HCT116 (cell line): Measurements from ENCODE around the gene SNORC. TPM values are rescaled to one million over a fixed set of nuclear protein-coding genes. Genes with fewer than 3 reads are reported as not detected.

Experiments used
- ATAC-seq: fragments of 200-7000 bp; cut with Tn5 transposase; 2 replicates; pipeline ENCODE4 v1.9.1; 2020; ENCODE audit warnings: mild to moderate bottlenecking, moderate library complexity
- BruUV-seq: library from RNA; stranded (reverse); fragments of 400-500 nt; replicated peaks from 2 replicates; lab custom pipeline; 2021; lab: Mats Ljungman, UMichigan
- CTCF ChIA-PET: fragments of 300-600 bp; sonication (Branson Sonifier 250); formaldehyde crosslinking; loops from one replicate; lab custom pipeline; 2021; ENCODE audit warnings: antibody characterized with exemption; lab: Charles Lee
- POLR2A ChIA-PET: fragments of 300-600, 350-600 bp; sonication (Branson Sonifier 250); formaldehyde crosslinking; loops from one replicate; lab custom pipeline; 2021; ENCODE audit warnings: antibody characterized with exemption; lab: Charles Lee
- RAD21 ChIA-PET, 2 experiments: fragments of 300-600 bp; sonication (Branson Sonifier 250); formaldehyde crosslinking; loops; one replicate each; lab custom pipeline; 2023; ENCODE audit warnings: low total read pairs in 2 of 2; ENCODE audit not compliant: uncharacterized antibody in 2 of 2, unreplicated experiment in 2 of 2, low non-redundant PET in 1 of 2; lab: Charles Lee
- DNase-seq: peaks from one replicate; pipeline ENCODE4 v3.0.0-alpha.2; 2010; ENCODE audit warnings: low read depth, low spot score
- H2AFZ ChIP-seq: fragments of 200-600 bp; shearing (Covaris generic), sonication (generic); 2 replicates; pipeline ENCODE4 v1.6.1; 2017; ENCODE audit warnings: low read depth, mixed run types, mixed read lengths, antibody characterized with exemption, low read length; ENCODE audit not compliant: poor library complexity, severe bottlenecking
- H3K27ac ChIP-seq: 2 replicates; pipeline ENCODE4 v1.5.1; 2012; ENCODE audit warnings: low read depth, low read length
- H3K27me3 ChIP-seq: fragments of 200-600 bp; sonication (generic); 2 replicates; pipeline ENCODE4 v1.6.1; 2016; ENCODE audit warnings: mixed run types, low read length, mixed read lengths; ENCODE audit not compliant: insufficient read depth
- H3K36me3 ChIP-seq, 2 experiments: fragments of 200-500 bp in 1 of 2; fragments of 200-600 bp in 1 of 2; sonication (Bioruptor generic) in 1 of 2; sonication (generic) in 1 of 2; 2 replicates each; pipeline versions ENCODE4 v1.5.1 to v1.6.1; 2014 to 2016; ENCODE audit warnings: low read length in 2 of 2, inconsistent platforms in 1 of 2, mixed read lengths in 1 of 2, mixed run types in 1 of 2; ENCODE audit not compliant: insufficient read depth in 2 of 2, control insufficient read depth in 1 of 2
- H3K4me1 ChIP-seq, 2 experiments: fragments of 200-600 bp in 1 of 2; sonication (generic) in 1 of 2; 2 replicates each; pipeline versions ENCODE4 v1.5.1 to v1.6.1; 2012 to 2017; ENCODE audit warnings: low read length in 2 of 2, inconsistent platforms in 1 of 2, mild to moderate bottlenecking in 1 of 2, mixed read lengths in 1 of 2, mixed run types in 1 of 2, moderate library complexity in 1 of 2; ENCODE audit not compliant: insufficient read depth in 2 of 2, control insufficient read depth in 1 of 2
- H3K4me2 ChIP-seq: fragments of 200-600 bp; sonication (generic); 2 replicates; pipeline ENCODE4 v1.6.1; 2017; ENCODE audit warnings: mixed run types, low read length, mixed read lengths
- H3K4me3 ChIP-seq, 2 experiments: fragments of 200-600 bp in 1 of 2; sonication (generic) in 1 of 2; replicated peaks in 1 of 2; 2 replicates each; pipeline ENCODE4 v1.5.1; 2011 to 2016; ENCODE audit warnings: low read length in 2 of 2, control low read depth in 1 of 2, low read depth in 1 of 2, mild to moderate bottlenecking in 1 of 2, mixed read lengths in 1 of 2, mixed run types in 1 of 2
- H3K79me2 ChIP-seq: fragments of 200-600 bp; sonication (generic); 2 replicates; pipeline ENCODE4 v1.6.1; 2017; ENCODE audit warnings: mild to moderate bottlenecking, mixed run types, low read length, moderate library complexity, mixed read lengths; ENCODE audit not compliant: insufficient read depth
- H3K9ac ChIP-seq: fragments of 200-600 bp; sonication (generic); 2 replicates; pipeline ENCODE4 v1.6.1; 2016; ENCODE audit warnings: low read length, mixed read lengths
- H3K9me2 ChIP-seq: fragments of 200-600 bp; sonication (generic), shearing (Covaris generic); 2 replicates; pipeline ENCODE4 v1.6.1; 2017; ENCODE audit warnings: mixed run types, mild to moderate bottlenecking, moderate library complexity; ENCODE audit not compliant: insufficient read depth
- H3K9me3 ChIP-seq, 2 experiments: fragments of 200-500 bp in 1 of 2; fragments of 200-600 bp in 1 of 2; sonication (Bioruptor generic) in 1 of 2; sonication (generic) in 1 of 2; 2 replicates each; pipeline ENCODE4 v1.6.1; 2014 to 2017; ENCODE audit warnings: low read length in 2 of 2, mixed read lengths in 2 of 2, inconsistent platforms in 1 of 2, low read depth in 1 of 2, mild to moderate bottlenecking in 1 of 2, mixed run types in 1 of 2, moderate library complexity in 1 of 2; ENCODE audit not compliant: control insufficient read depth in 1 of 2, insufficient read depth in 1 of 2
- H4K20me1 ChIP-seq: fragments of 200-600 bp; sonication (generic), shearing (Covaris generic); 2 replicates; pipeline ENCODE4 v1.6.1; 2017; ENCODE audit warnings: mixed run types, mild to moderate bottlenecking, moderate library complexity; ENCODE audit not compliant: insufficient read depth
- ATF3 ChIP-seq: IDR thresholded peaks from 2 replicates; pipeline ENCODE4 v1.6.1; 2012
- CBX3 ChIP-seq: IDR thresholded peaks from 2 replicates; pipeline ENCODE4 v1.6.1; 2012; ENCODE audit warnings: low read depth
- EZH2 ChIP-seq: fragments of 200-600 bp; sonication (generic); IDR thresholded peaks from 2 replicates; pipeline ENCODE4 v1.6.1; 2017; ENCODE audit warnings: antibody characterized with exemption, mixed run types
- MAX ChIP-seq: IDR thresholded peaks from 2 replicates; pipeline ENCODE4 v1.6.1; 2012
- POLR2A ChIP-seq: IDR thresholded peaks from 2 replicates; pipeline ENCODE4 v1.7.0; 2011; ENCODE audit warnings: borderline replicate concordance; ENCODE audit not compliant: insufficient read depth, insufficient read length; ENCODE audit errors: extremely low read depth
- POLR2AphosphoS5 ChIP-seq: IDR thresholded peaks from 2 replicates; pipeline ENCODE4 v1.6.1; 2011; ENCODE audit warnings: mild to moderate bottlenecking, low read depth, low read length, moderate library complexity
- REST ChIP-seq: IDR thresholded peaks from 2 replicates; pipeline ENCODE4 v1.6.1; 2012; ENCODE audit warnings: low read depth
- SIN3A ChIP-seq: IDR thresholded peaks from 2 replicates; pipeline ENCODE4 v1.6.1; 2012; ENCODE audit warnings: low read depth
- SRF ChIP-seq: IDR thresholded peaks from 2 replicates; pipeline ENCODE4 v1.6.1; 2012; ENCODE audit warnings: low read depth
- TCF7L2 ChIP-seq: IDR thresholded peaks from 2 replicates; pipeline ENCODE4 v1.7.0; 2011; ENCODE audit warnings: borderline replicate concordance, inconsistent platforms; ENCODE audit not compliant: insufficient read depth, insufficient read length; ENCODE audit errors: extremely low read depth
- ZFX ChIP-seq: fragments of 450-650 bp; IDR thresholded peaks from 2 replicates; pipeline ENCODE4 v1.6.1; 2017
- ZNF274 ChIP-seq: fragments of 200-500 bp; sonication (Bioruptor generic); IDR thresholded peaks from 2 replicates; pipeline ENCODE4 v1.6.1; 2014; ENCODE audit warnings: mild to moderate bottlenecking, low read depth, low read length, inconsistent platforms
- intact Hi-C: fragments of 100-400 bp; cut with micrococcal nuclease; formaldehyde crosslinking; loops from 2 replicates; pipeline ENCODE4 v1.10.0; 2022
- total RNA-seq: library from RNA; stranded (reverse); gene quantifications from one replicate; pipeline ENCODE4 v1.2.1, GENCODE V29; 2021; ENCODE audit not compliant: unreplicated experiment

The SNORC gene
- total RNA-seq, 1 experiment from 2014 or later = 14.0 TPM

GRCh38 chr2:232877940-232878511 lies 8.0 kb downstream of the SNORC start:
- no peak for DNase-seq
- Histone ChIP-seq H3K27ac (no peak overlapping the region), H3K9me2 (no peaks in the 10 kb centered on the region), H3K4me1 (no peaks in the 10 kb centered on the region), H4K20me1 (no peaks in the 10 kb centered on the region), H3K27me3 (no peaks in the 10 kb centered on the region), H3K36me3 (0 out of 4 replicates have a peak, but pooled peaks cover 0 to 3% of the 10 kb centered on the region in 2 experiments), H3K9ac (no peak overlapping the region), H3K4me2 (no peak overlapping the region), H3K9me3 (no peaks in the 10 kb centered on the region), H2AFZ (no peak overlapping the region), H3K4me3 (no peak overlapping the region), H3K79me2 (no peaks in the 10 kb centered on the region)
- TF ChIP-seq MAX = no peak
- TF ChIP-seq ATF3 = no peak
- RAD21 ChIA-PET = no interaction called here
- BruUV-seq = no TSS peak
- CTCF ChIA-PET = no interaction called here
- intact Hi-C loops = no loop called here
- ATAC-seq = no peak
- POLR2A ChIA-PET = no interaction called here

- ATAC-seq (no peak), DNase-seq (no peak)
- intact Hi-C loops = no loop called here
- H3K27me3 ChIP-seq = no peaks in the 10 kb centered on the region
- H3K36me3 ChIP-seq = 0 out of 4 replicates have a peak, but pooled peaks cover 0 to 3% of the 10 kb centered on the region in 2 experiments
- H3K27ac ChIP-seq = no peak overlapping the region
- no peak overlapping the region for H3K4me3 ChIP-seq
- no peaks in the 10 kb centered on the region for H3K9me3 ChIP-seq
- H3K79me2 ChIP-seq = no peaks in the 10 kb centered on the region
- H3K4me2 ChIP-seq = no peak overlapping the region
- ChIA-PET CTCF (no interaction called here), POLR2A (no interaction called here), RAD21 (no interaction called here)
- H3K4me1 ChIP-seq = no peaks in the 10 kb centered on the region
- H3K9ac ChIP-seq = no peak overlapping the region
- no peaks in the 10 kb centered on the region for H4K20me1 ChIP-seq
- H3K9me2 ChIP-seq = no peaks in the 10 kb centered on the region
- BruUV-seq = no TSS peak
- no peak overlapping the region for H2AFZ ChIP-seq
- TF ChIP-seq POLR2AphosphoS5 = no peak
- no peak for TF ChIP-seq SRF
- TF ChIP-seq POLR2A = no peak
- no peak for TF ChIP-seq SIN3A
- no peak for TF ChIP-seq CBX3
- TF ChIP-seq REST = no peak
- TF ChIP-seq MAX = no peak
- TF ChIP-seq ZFX = no peak
- no peak for TF ChIP-seq TCF7L2
- TF ChIP-seq EZH2 = no peak
- TF ChIP-seq ZNF274 = no peak
Observed at GRCh38 chr2:232878855-232879617, 9.0 kb downstream of the SNORC start.
